ENCODE results near the gene ERCC5. TPM values are rescaled to one million over a fixed set of nuclear protein-coding genes. Genes with fewer than 3 reads are reported as not detected.

The ERCC5 gene
- total and polyA plus RNA-seq, 12 donors = 18.1 to 59.5 (median 33.4) TPM

DNA sequence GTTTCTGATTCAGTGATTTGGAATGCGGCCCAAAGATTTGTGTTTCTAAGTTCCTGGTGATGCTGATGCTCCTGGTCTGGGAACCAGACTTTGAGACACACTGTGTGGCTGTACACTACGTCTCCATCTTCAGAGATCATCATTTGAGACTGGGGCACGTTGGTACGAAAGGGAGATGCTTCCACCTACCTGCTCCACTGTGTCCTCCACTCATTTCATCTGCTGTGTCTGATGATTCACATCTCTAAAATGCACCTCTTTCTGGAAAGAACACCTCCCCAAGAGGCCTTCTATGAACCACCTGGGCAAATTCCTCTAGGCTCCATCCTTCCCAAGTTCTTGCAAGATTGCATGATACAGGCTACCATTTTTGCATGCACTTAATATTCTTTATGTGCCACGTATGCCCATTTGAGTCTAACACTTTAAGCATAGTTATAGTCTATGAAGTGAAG lies 58.6 kb downstream of the ERCC5 start:
- no peak for DNase-seq
- no peaks in the 10 kb centered on the region for H3K36me3 ChIP-seq
- ATAC-seq = no peak
- no peak overlapping the region for H3K27ac ChIP-seq
- peaks cover 0 to 17% (median 0%) of the 10 kb centered on the region in 9 donors for H3K4me1 ChIP-seq
- no peak overlapping the region for H3K4me3 ChIP-seq
- no peaks in the 10 kb centered on the region for H3K9me3 ChIP-seq
- 84 to 90% methylated on average over 5 of the region's 5 CpGs for WGBS, 2 donors
- intact Hi-C loops (cut with DNase I) = loop anchor here in 1 of 10 donors (10.0 kb wide), 1 partner anchor 1670 kb away; no protein-coding TSS in a partner anchor
- TF ChIP-seq CTCF (IDR thresholded peaks at IDR 0.05) = no peak
- no peaks in the 10 kb centered on the region for H3K27me3 ChIP-seq

DNA sequence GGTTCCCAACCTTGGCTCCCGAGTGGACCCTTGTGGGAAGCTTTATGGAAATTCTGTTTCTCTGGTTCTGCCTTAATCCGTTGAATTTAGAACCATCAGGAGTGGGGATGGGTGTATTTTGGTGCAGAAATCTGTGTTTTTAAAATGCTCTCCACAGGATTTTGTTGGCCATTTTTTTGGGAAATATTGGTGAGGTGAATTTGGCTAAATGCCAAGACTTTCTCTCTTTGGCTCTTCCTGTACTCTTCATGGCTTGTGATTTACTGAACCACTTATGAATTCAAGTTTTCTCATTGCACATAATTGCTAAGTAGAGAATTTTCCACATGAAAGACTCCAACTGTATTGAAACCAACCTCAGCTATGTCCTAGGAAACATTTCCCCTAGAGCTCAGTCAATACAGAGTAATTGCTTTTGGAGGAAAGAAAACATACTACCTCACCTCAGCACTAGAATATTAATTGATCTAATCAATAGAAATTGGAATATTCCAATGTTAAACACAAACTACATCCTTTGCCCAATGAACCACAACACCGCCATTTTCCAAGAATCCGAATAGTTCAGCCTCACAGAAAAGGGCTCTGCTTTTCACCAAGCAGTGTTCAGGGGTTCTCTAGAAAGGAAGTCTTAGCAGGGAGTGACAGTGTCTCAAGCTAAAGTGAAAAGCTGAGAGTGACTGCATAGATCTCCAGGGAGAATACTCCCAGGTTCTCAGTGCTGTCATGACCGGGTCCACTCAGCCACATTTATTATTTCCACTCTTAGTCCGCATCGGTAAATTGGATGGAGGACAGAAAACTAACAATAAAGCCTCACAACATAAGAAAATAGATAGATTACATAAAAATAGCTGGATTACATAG lies 60.3 kb downstream of the ERCC5 start:
- Histone ChIP-seq H3K27me3 (no peaks in the 10 kb centered on the region), H3K27ac (no peak overlapping the region), H3K4me3 (no peak overlapping the region), H3K36me3 (no peaks in the 10 kb centered on the region), H3K9me3 (no peaks in the 10 kb centered on the region), H3K4me1 (peaks cover 0 to 8% (median 0%) of the 10 kb centered on the region in 9 donors)
- 91% methylated on average over 7 of the region's 7 CpGs for WGBS, 2 donors
- intact Hi-C loops (cut with DNase I) = loop anchor here in 1 of 10 donors (10.0 kb wide), 1 partner anchor 1669 kb away; no protein-coding TSS in a partner anchor
- no peak for ATAC-seq
- no peak for TF ChIP-seq CTCF (IDR thresholded peaks at IDR 0.05)
- no peak for DNase-seq

- H3K27me3 ChIP-seq = no peaks in the 10 kb centered on the region
- intact Hi-C loops (cut with DNase I) = loop anchor here in 1 of 10 donors (10.0 kb wide), 1 partner anchor 1668 kb away; no protein-coding TSS in a partner anchor
- ATAC-seq = no peak
Measured at GRCh38 chr13:102907016-102907756, 61.4 kb downstream of the ERCC5 start.

More at GRCh38 chr13:102907016-102907756, 61.4 kb downstream of the ERCC5 start:
- no peak overlapping the region for H3K27ac ChIP-seq
- H3K36me3 ChIP-seq = no peaks in the 10 kb centered on the region
- TF ChIP-seq CTCF (IDR thresholded peaks at IDR 0.05) = no peak
- DNase-seq = no peak
- no peak overlapping the region for H3K4me3 ChIP-seq
- peaks cover 0 to 7% (median 0%) of the 10 kb centered on the region in 9 donors for H3K4me1 ChIP-seq
- H3K9me3 ChIP-seq = no peaks in the 10 kb centered on the region
- 26 to 34% methylated on average over 2 of the region's 2 CpGs for WGBS, 2 donors
